GM18520 (cell line): ENCODE measurements around the gene PPP2R2D.
"Not testable (repeated sequence)": the region's sequence is repeated elsewhere in the genome, so short reads cannot be mapped to it uniquely, and the experiment has no call there.

Experiments used
- ATAC-seq: cut with Tn5 transposase; IDR thresholded peaks from one replicate; pipeline ENCODE4 v1.9.1; 2021; ENCODE audit not compliant: unreplicated experiment

PPP2R2D gene

GRCh38 chr10:131866673-131867072 lies 34.1 kb upstream of the PPP2R2D start:
- ATAC-seq, result no peak

DNA sequence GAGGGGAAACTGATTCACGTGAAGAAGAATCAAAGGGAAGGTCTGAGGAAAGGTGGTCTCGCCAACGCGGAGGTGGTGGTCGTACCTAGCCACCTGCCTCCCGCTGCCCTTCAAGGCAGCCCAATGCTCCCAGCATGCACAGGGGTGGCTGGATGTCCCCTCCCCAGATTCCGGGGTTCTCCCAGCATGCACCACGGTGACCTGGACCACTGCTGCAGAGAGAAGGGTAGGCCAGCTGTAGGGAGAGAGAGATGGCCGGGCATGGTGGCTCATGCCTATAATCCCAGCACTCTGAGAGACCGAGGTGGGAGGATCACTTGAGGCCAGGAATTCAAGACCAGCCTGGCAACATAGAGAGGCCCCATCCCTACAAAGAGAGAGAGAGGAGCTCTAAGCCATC lies 32.4 kb upstream of the PPP2R2D start:
- ATAC-seq, result no peak

- ATAC-seq, result no peak
Measured at GRCh38 chr10:131869344-131869743, 31.5 kb upstream of the PPP2R2D start.

DNA sequence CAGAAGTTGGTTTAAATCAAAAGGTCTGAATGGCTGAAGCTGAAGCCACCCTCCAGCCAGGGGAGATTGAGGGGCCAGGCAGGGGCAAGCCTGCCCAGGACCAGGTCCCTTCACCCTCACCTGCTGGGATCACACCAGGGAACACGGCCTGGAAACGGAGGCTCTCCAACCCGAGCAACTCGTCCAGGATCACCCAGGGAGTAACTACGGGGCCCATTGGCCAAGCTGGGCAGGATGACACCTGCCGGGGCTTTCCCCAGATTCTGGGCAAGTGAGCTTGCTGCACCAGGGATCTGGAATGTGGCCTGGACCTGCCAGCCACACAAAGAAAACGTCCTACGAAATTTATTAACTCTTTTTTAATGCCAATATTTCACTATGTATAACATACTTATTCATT lies 30.4 kb upstream of the PPP2R2D start:
- no peak for ATAC-seq

DNA sequence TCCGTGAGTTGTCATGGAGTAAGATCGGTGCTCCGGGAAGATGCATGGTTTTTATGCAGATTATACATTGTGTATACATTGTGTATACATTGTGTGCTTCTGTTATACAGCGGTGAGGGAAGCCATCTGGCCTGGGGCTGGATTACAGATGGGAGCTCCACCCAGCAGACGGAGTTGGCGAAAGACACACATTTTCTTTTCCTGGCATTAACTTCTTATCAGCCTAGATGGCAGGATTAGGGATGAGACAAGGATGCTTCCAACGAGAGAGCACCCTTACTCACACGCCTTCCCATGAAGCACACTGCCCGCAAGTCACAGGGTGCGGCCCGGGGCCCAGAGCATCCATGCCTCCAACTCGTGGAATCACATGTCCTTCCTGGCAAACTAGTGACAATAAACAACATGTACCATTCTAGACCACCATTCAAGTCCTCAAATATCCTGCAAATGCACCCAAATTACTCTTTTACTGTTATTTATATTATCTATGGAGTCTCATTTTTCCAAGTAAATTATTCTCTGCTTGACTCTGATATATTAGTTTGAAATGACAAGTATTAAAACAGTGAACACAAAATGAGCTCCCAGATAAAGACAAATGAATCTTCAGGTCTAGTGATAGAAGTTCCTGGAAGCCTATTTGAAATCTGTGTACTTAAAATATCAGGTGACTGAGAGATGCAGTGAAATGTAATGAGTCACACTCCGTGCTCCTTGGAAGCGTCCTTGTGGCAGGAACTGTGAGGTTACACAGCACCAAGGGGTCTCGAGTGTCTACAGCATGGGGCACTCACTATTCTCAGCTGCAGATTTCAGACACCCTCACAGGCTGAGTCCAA lies 29.8 kb upstream of the PPP2R2D start:
- no peak for ATAC-seq

DNA sequence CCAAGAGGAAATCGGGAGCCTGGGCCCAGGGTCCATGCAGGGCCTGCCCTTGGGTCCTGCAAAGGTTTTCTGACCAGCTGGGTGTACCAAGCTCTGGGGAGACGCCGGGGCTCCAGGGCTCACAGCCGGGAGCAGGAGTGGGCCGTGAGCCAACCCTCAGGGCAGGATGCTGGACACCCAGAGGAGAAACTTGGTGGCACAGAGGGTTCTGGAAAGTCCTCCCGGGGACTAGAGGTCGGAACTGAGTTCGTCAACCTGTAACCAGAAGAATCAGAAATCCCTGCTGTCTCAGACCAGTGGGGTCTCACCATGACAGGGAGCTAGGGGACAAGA lies 29.2 kb upstream of the PPP2R2D start:
- ATAC-seq, result no peak

- no peak for ATAC-seq
Measured at GRCh38 chr10:131872011-131872826, 28.6 kb upstream of the PPP2R2D start.

GRCh38 chr10:131872827-131873375 lies 27.9 kb upstream of the PPP2R2D start:
- ATAC-seq, result no peak

GRCh38 chr10:131874991-131875451 lies 25.8 kb upstream of the PPP2R2D start:
- no peak for ATAC-seq

DNA sequence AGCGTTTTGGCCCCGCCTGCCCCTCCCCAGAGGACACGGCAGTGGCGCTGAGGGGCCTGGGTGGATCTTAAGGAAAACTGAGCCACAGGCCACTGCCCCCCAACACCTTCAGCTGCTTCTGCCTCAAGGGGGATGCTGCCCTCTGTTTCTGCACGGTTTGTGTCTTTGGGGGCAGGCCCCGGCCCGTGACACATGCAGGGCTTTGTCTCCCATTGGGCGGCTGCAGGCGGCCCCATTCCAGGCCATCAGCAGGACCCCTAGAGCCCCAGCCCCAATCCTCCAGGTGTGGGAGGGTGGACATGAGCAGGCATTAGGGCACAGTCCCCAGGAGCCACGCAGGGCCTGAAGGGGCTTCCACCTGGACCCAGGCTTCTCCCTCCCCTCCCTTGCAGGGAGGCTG lies 25.3 kb upstream of the PPP2R2D start:
- no peak for ATAC-seq

- ATAC-seq, result no peak
Measured at GRCh38 chr10:131876017-131876416, 24.8 kb upstream of the PPP2R2D start.

- no peak for ATAC-seq
Measured at GRCh38 chr10:131876508-131876907, 24.3 kb upstream of the PPP2R2D start.

DNA sequence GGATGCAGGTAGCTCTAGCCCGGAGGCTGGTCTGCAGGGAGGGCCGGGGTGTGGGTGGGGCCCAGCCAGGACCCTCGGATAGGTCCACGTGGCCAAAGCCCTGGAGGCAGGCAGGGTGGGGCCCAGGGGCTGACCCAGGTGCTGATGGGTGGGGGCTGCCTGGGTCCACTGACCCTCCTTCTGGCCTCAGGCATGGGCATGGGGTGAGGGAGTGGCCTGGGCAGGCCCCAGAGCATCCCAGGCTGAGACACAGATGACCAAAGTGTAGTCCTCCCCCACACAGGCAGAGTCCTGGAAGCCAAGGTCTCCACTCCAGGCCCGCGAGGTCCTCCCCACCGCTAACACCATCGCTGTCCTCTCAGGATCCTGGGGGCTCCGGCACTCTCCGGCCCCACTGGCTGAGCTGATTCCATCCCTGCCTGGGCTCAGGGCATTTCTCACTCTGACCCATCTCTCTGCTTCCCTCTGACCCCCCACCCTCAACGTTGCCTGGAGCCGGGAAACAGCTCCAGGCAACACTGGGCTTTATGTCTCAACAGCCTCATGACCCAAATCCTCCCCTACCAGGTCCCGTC lies 20.7 kb upstream of the PPP2R2D start:
- ATAC-seq, result no peak

DNA sequence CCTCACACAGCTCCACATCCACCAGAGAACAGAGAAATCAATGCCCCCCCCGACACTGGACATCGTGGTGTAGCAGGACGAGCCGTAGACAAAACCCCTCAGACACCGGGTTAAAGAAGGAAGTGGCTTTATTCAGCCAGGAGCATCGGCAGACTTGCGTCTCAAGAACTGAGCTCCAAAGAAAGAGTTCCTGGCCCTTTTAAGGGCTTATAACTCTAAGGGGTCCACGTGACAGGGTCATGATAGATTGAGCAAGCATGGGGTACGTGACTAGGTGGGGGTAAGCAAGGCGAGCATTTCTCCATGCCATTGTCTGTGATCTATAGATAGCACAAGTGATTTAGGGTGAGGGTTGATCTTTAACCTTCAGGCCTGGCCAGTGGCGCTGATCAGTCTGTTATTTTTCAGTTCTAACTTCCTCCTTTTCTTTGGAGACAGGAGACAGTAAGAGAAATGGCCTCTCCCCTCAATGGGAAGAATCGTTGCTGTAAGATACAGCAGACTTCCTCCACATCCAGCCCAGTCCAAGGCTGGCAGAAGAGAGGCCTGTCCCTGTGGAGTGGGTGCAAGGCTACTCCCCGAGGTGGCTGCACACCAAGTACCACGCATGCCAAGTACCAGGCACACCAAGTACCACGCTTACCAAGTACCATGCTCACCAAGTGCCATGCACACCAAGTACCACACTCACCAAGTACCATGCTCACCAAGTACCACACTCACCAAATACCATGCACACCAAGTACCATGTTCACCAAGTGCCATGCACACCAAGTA lies 19.5 kb upstream of the PPP2R2D start:
- ATAC-seq, result no peak

DNA sequence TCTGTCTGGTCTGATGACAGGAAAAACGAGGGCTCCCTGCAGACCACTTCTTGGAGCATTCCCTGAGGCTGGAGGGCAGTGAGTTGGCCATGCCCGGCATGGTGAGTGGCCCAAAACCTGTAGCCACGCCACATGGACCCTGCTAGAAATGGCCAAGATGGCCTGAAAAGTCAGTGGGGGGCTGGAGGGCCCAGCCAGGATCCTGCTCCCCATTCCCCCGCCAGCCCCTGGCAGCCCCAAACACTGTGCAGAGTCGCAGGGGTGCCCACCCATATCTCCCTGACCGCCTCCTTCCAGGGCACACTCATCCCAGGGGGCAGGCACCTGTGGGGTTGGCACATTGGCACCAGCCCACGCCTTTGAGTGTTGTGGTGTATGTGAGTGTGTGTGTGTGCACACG lies 18.7 kb upstream of the PPP2R2D start:
- no peak for ATAC-seq

DNA sequence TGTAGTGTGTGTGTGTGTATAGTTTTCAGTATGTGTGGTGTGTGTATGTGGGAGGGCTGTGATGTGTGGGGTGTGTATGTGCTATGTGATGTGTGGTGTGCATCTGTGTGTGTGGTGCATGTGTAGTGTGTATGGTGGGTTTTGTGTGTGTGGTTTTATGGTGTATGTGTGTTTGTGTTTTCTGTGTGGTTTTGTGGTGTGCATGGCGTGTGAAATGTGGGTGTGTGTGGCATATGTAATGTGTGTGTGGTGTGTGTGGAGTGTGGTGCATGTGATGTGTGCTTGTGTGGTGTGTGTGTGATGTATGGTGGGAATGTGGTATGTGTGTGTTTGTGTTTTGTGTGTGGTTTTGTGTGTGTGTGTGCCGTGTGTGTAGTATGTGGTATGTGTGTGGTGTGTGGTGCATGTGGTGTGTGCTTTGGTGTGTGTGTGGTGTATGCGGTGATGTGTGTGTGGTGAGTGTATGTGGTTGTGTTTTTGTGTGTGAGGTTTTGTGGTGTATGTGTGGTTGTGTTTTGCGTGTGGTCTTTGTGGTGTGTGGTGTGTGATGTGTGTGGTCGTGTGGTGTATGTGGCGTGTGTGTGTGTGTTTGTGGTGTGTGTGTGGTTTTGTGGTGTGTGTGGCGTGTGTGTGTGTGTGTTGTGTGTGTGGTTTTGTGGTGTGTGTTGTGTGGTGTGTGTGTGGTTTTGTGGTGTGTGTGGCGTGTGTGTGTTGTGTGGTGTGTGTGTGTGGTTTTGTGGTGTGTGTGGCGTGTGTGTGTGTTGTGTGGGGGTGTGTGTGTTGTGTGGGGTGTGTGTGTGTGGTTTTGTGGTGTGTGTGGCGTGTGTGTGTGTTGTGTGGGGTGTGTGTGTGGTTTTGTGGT lies 18.0 kb upstream of the PPP2R2D start:
- no peak for ATAC-seq

GRCh38 chr10:131883621-131884393 lies 17.0 kb upstream of the PPP2R2D start:
- not testable (repeated sequence) for ATAC-seq

GRCh38 chr10:131885391-131886165 lies 15.2 kb upstream of the PPP2R2D start:
- peak; percentile 72 for ATAC-seq
